Uterus (tissue), 2 donors: ENCODE measurements around the gene TBC1D1.

ENCODE experiments used
- CTCF ChIP-seq, 4 experiments: fragments of 200-600 bp in 2 of 4; fragments of 450-650 bp in 2 of 4; sonication (generic) in 2 of 4; IDR thresholded peaks; one replicate each; pipeline ENCODE4 v1.5.1; 2016 to 2019; ENCODE audit warnings: antibody characterized with exemption in 4 of 4, mild to moderate bottlenecking in 2 of 4, moderate library complexity in 1 of 4
- POLR2A ChIP-seq, 2 donors: fragments of 450-650 bp; IDR thresholded peaks; one replicate each; pipeline ENCODE4 v1.6.1; 2016; ENCODE audit warnings: antibody characterized with exemption in 2 of 2, mild to moderate bottlenecking in 1 of 2, moderate library complexity in 1 of 2

- no peak for TF ChIP-seq CTCF (IDR thresholded peaks at IDR 0.05)
- no peak for TF ChIP-seq POLR2A (IDR thresholded peaks at IDR 0.05)
Observed at GRCh38 chr4:37903901-37904300, 13.0 kb downstream of the TBC1D1 start.
